Keratinocyte (primary cell): ENCODE measurements around the gene CHM. TPM values are rescaled to one million over a fixed set of nuclear protein-coding genes. Genes with fewer than 3 reads are reported as not detected.

Source experiments
- DNase-seq: peaks from one replicate; pipeline ENCODE4 v3.0.0-alpha.2; 2011; ENCODE audit warnings: low read depth, missing footprints, low spot score
- FAIRE-seq: peaks from 2 replicates; lab custom pipeline; 2011; peaks lifted over from hg19 to GRCh38; lab: Jason Lieb, UNC
- H2AFZ ChIP-seq: 2 replicates; pipeline ENCODE4 v1.6.0; 2012; ENCODE audit warnings: low read length, control low read depth, inconsistent platforms; ENCODE audit not compliant: control insufficient read depth
- H3K27ac ChIP-seq: 2 replicates; pipeline ENCODE4 v1.5.1; 2011; ENCODE audit warnings: low read length; ENCODE audit not compliant: control insufficient read depth, insufficient read depth
- H3K27me3 ChIP-seq: 3 replicates; pipeline ENCODE4 v1.6.0; 2011; ENCODE audit warnings: low read length; ENCODE audit not compliant: control insufficient read depth, insufficient read depth; ENCODE audit errors: extremely low read depth
- H3K36me3 ChIP-seq, 2 experiments: 2 replicates in 1 of 2; 3 replicates in 1 of 2; pipeline ENCODE4 v1.5.1; 2011; ENCODE audit warnings: low read length in 2 of 2, mild to moderate bottlenecking in 1 of 2; ENCODE audit not compliant: control insufficient read depth in 2 of 2, insufficient read depth in 2 of 2; ENCODE audit errors: extremely low read depth in 1 of 2
- H3K4me1 ChIP-seq: 3 replicates; pipeline ENCODE4 v1.5.1; 2011; ENCODE audit warnings: low read length; ENCODE audit not compliant: control insufficient read depth, insufficient read depth; ENCODE audit errors: extremely low read depth
- H3K4me2 ChIP-seq: 3 replicates; pipeline ENCODE4 v1.6.0; 2011; ENCODE audit warnings: low read depth, low read length; ENCODE audit not compliant: control insufficient read depth, insufficient read depth; ENCODE audit errors: extremely low read depth
- H3K4me3 ChIP-seq, 3 experiments: fragments of 200-600 bp in 1 of 3; sonication (generic) in 1 of 3; 2 replicates in 2 of 3; 3 replicates in 1 of 3; pipeline ENCODE4 v1.5.1; 2011 to 2016; ENCODE audit warnings: low read length in 3 of 3, mild to moderate bottlenecking in 3 of 3, control low read depth in 2 of 3, inconsistent platforms in 1 of 3, low read depth in 1 of 3, mixed read lengths in 1 of 3, mixed run types in 1 of 3, moderate library complexity in 1 of 3; ENCODE audit not compliant: control insufficient read depth in 2 of 3, insufficient read depth in 2 of 3; ENCODE audit errors: extremely low read depth in 1 of 3
- H3K79me2 ChIP-seq: 2 replicates; pipeline ENCODE4 v1.6.0; 2012; ENCODE audit warnings: low read length; ENCODE audit not compliant: control insufficient read depth, insufficient read depth
- H3K9ac ChIP-seq: 3 replicates; pipeline ENCODE4 v1.6.0; 2011; ENCODE audit warnings: low read length; ENCODE audit not compliant: control insufficient read depth, insufficient read depth; ENCODE audit errors: extremely low read depth
- H3K9me1 ChIP-seq: 3 replicates; pipeline ENCODE4 v1.6.0; 2011; ENCODE audit warnings: low read length; ENCODE audit not compliant: control insufficient read depth, insufficient read depth; ENCODE audit errors: extremely low read depth
- H3K9me3 ChIP-seq: 2 replicates; pipeline ENCODE4 v1.5.1; 2012; ENCODE audit warnings: low read depth, low read length; ENCODE audit not compliant: control insufficient read depth
- H4K20me1 ChIP-seq: 3 replicates; pipeline ENCODE4 v1.6.0; 2011; ENCODE audit warnings: low read length; ENCODE audit not compliant: control insufficient read depth, insufficient read depth; ENCODE audit errors: extremely low read depth
- EZH2 ChIP-seq: IDR thresholded peaks from one replicate; pipeline ENCODE4 v1.6.1; 2012; ENCODE audit warnings: inconsistent platforms, mild to moderate bottlenecking, low read length, moderate library complexity
- dilution Hi-C: fragments of 300-500 bp; cut with MboI; formaldehyde crosslinking; loops from one replicate; pipeline ENCODE4 v1.7.0; 2020; ENCODE audit warnings: low sequenced_read_pairs; ENCODE audit not compliant: extremely low pct_ligation_motif_present
- polyA plus RNA-seq, 5 experiments: library from polyadenylated mRNA; depleted of rRNA in 3 of 5; stranded (reverse) in 3 of 5; stranded (forward) in 1 of 5; unstranded in 1 of 5; fragments of >200 nt; gene quantifications; 1 replicate in 1 of 5; 2 replicates in 3 of 5; 3 replicates in 1 of 5; pipeline versions ENCODE4 v1.2.1 to v1.2.3, GENCODE V29; 2011 to 2012; ENCODE audit warnings: missing spikeins in 2 of 5, low read depth in 1 of 5, low replicate concordance in 1 of 5
- TF ChIP-seq, protein P1 (sequence below), 3 experiments: IDR thresholded peaks in 1 of 3; conservative IDR thresholded peaks in 1 of 3; optimal IDR thresholded peaks in 1 of 3; 2 replicates in 2 of 3; 3 replicates in 1 of 3; pipeline versions ENCODE3 to v1.5.1; 2011; ENCODE audit warnings: low read length in 3 of 3, mild to moderate bottlenecking in 3 of 3, moderate library complexity in 2 of 3, control low read depth in 1 of 3, inconsistent platforms in 1 of 3; ENCODE audit not compliant: insufficient read depth in 2 of 3; ENCODE audit errors: extremely low read depth in 1 of 3

Gene CHM
- polyA plus RNA-seq, 1 donor (not counting 4 experiments of a cell fraction or from before 2014, with no cell fraction given) = 20.4 TPM

DNA sequence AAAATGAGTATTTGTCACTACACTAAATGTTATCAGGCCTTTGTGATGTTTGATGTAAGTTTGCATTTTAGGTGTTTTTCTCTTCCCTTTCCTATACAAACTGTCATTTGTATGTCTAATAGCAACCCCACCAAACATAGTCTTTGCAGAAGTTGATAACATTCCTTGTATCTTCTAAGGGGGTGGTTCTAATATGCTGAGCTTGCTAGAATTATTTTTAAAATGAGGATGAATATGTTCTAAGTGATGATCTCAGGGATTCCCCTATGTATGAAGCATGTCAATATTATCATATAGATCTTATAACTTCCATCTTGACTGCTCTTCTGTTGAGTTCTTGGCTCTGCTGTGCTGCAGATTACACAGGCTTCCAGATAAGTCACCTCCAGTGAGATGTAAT is 3.1 kb downstream of the CHM start:
- Histone ChIP-seq H4K20me1 (no peaks in the 10 kb centered on the region), H3K4me3 (no peak overlapping the region), H3K9me3 (no peaks in the 10 kb centered on the region), H3K36me3 (no peaks in the 10 kb centered on the region), H3K79me2 (peaks cover 56% of the 10 kb centered on the region), H2AFZ (no peak overlapping the region), H3K27me3 (no peaks in the 10 kb centered on the region), H3K4me1 (no peaks in the 10 kb centered on the region), H3K27ac (no peak overlapping the region), H3K9me1 (no peaks in the 10 kb centered on the region), H3K4me2 (no peak overlapping the region), H3K9ac (no peak overlapping the region)
- DNase-seq (no peak), FAIRE-seq (no peak)
- dilution Hi-C loops = no loop called here
- TF ChIP-seq EZH2 = no peak
- TF ChIP-seq, protein P1, sequence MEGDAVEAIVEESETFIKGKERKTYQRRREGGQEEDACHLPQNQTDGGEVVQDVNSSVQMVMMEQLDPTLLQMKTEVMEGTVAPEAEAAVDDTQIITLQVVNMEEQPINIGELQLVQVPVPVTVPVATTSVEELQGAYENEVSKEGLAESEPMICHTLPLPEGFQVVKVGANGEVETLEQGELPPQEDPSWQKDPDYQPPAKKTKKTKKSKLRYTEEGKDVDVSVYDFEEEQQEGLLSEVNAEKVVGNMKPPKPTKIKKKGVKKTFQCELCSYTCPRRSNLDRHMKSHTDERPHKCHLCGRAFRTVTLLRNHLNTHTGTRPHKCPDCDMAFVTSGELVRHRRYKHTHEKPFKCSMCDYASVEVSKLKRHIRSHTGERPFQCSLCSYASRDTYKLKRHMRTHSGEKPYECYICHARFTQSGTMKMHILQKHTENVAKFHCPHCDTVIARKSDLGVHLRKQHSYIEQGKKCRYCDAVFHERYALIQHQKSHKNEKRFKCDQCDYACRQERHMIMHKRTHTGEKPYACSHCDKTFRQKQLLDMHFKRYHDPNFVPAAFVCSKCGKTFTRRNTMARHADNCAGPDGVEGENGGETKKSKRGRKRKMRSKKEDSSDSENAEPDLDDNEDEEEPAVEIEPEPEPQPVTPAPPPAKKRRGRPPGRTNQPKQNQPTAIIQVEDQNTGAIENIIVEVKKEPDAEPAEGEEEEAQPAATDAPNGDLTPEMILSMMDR (optimal IDR thresholded peaks at IDR 0.05 in 1 of 3, IDR thresholded peaks at IDR 0.05 in 1 of 3, conservative IDR thresholded peaks at IDR 0.05 in 1 of 3; ENCODE audit: extremely low read depth in 1 of 3, insufficient read depth in 2 of 3, low read length in 3 of 3) = no peak

DNA sequence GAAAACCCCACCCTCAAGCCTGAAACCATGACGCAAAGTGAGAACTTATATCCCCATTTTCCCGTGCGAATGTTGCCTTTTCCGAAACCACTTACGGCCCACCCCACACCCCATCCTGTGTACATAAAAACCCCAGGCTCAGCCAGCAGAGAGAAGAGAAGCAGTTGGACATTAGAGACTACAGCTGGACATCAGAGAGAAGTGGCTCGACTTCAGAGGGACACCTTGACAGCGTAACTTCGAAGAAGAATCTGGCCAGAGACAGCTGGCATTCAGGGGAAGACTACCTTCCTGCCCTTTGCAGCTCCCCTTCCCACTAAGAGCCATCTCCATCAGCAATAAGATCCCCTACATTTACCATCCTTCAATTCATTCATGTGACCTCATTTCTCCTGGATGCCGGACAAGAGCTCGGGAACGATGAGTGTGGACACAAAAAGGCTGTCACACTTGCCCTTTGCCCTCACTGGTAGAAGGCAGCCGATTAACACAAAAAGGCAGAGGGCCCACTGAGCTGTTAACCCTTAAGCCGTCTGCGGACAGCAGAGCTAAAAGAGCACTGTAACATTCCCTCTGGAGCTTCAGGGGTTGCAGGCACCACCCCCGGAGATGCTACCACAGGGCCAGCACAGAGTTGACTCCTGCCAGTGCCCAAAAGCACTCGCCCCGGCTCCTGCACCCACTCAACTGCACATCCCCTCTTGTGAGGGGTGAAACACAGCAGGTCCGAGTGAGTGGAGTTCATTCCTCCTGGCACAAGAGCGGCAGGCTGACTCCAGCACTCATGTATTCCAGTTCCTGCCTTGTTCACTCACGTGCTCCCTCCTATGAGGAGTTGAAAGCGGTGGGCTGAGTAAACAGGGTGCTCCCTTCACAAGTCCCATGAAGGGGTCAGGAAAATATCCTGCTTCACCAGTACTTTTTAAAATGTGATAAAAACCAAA is 7.5 kb downstream of the CHM start:
- Histone ChIP-seq H3K9me3 (no peaks in the 10 kb centered on the region), H3K36me3 (no peaks in the 10 kb centered on the region), H3K79me2 (peaks cover 45% of the 10 kb centered on the region), H2AFZ (no peak overlapping the region), H3K27ac (no peak overlapping the region), H3K9ac (no peak overlapping the region), H3K27me3 (no peaks in the 10 kb centered on the region), H3K4me2 (no peak overlapping the region), H3K4me1 (no peaks in the 10 kb centered on the region), H3K4me3 (no peak overlapping the region), H3K9me1 (no peaks in the 10 kb centered on the region), H4K20me1 (no peaks in the 10 kb centered on the region)
- FAIRE-seq = no peak
- dilution Hi-C loops = no loop called here
- TF ChIP-seq EZH2 = no peak
- TF ChIP-seq, protein P1 (optimal IDR thresholded peaks at IDR 0.05 in 1 of 3, IDR thresholded peaks at IDR 0.05 in 1 of 3, conservative IDR thresholded peaks at IDR 0.05 in 1 of 3; ENCODE audit: extremely low read depth in 1 of 3, insufficient read depth in 2 of 3, low read length in 3 of 3) = no peak
- DNase-seq = no peak
